Stimulated activated CD8-positive, alpha-beta memory T cell treated with anti-CD3 and anti-CD28 coated beads, Interleukin-15, amount 100 ng/mL, for 1 hour (primary cell): ENCODE results near the gene TEAD4.
"Not testable (repeated sequence)": the region's sequence is repeated elsewhere in the genome, so short reads cannot be mapped to it uniquely, and the experiment has no call there.

Source experiments
- DNase-seq: peaks from one replicate; pipeline ENCODE4 v3.0.0-alpha.2; 2020; ENCODE audit warnings: low read depth

The TEAD4 gene

DNA sequence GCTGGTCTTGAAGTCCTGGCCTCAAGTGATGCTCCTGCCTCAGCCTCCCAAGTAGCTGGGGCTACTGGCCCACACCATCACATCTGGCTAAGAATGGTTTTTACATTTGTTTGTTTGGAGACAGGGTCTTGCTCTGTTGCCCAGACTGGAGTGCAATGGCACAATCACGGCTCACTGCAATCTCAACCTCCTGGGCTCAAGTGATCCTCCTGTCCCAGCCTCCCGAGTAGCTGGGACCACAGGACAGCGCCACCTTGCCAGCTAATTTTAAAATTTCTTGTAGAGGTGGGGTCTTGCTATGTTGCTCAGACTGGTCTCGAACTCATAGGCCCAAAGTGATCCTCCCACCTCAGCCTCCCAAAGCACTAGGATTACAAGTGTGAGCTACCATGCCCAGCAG is 89.3 kb downstream of the TEAD4 start:
- no peak for DNase-seq

DNA sequence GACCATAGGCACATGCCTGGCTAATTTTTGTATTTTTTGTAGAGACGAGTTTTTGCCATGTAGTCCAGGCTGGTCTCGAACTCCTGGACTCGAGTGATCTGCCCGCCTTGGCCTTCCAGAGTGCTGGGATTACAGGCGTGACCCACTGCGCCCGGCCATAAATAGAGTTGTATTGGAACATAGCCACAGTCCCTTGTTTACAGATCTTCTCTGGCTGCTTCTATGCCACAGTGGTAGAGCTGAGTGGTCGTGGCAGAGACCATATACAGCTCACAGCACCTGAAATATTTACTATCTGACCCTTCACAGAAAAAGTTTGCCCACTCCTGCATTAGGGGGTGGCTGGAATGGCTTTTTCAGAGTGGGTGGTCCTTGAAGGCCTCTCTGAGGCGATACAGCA is 90.0 kb downstream of the TEAD4 start:
- DNase-seq = no peak

DNA sequence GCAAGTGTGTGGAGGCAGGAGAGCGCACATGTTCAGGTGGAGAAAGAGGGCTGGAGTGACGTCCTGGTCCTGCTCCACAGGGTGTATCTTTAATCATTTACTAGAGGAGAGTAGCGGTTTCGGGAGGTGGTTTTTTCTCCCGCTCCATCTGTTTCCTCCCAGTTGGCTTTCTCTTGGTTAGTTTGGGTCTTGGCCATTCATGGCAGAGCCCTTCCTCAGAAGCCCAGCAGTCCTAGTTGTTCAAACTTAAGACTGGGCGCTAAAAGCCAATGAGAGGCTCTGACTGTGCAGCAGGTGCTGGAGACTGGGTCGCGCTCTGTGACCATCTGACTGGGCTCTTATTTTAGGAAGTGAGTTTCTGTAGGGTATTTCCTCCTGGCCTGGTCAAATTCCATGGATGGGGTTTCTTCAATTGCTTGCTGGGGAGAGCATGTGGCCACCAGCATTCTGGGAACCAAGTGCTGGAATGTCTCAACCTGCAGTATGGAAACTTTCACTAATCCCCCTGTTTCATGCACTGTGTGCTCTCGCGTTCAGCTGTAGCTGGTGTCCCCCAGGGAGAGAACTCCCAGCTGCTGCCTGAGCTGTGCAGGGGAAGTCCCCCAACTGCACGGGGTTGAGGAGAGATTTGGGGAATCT is 90.5 kb downstream of the TEAD4 start:
- DNase-seq = no peak

DNA sequence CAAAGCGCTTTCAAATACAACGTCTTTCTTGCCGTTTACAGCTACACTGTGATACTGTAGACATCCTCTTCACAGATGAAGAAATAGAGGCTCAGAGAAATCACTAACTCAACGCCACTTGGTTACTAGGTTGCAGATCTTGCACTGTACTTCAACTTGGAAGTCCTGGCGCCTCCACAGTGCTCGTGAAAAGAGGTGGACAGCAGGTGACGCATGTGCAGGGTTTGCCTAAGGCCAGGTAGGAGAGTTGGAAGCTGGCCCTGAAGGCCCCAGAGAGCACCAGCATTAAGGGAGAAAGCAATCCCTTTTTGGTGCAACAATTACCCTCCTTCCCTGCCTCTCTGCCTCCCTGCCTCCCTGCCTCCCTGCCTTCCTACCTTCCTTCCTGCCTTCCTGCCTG is 95.2 kb downstream of the TEAD4 start:
- no peak for DNase-seq

DNA sequence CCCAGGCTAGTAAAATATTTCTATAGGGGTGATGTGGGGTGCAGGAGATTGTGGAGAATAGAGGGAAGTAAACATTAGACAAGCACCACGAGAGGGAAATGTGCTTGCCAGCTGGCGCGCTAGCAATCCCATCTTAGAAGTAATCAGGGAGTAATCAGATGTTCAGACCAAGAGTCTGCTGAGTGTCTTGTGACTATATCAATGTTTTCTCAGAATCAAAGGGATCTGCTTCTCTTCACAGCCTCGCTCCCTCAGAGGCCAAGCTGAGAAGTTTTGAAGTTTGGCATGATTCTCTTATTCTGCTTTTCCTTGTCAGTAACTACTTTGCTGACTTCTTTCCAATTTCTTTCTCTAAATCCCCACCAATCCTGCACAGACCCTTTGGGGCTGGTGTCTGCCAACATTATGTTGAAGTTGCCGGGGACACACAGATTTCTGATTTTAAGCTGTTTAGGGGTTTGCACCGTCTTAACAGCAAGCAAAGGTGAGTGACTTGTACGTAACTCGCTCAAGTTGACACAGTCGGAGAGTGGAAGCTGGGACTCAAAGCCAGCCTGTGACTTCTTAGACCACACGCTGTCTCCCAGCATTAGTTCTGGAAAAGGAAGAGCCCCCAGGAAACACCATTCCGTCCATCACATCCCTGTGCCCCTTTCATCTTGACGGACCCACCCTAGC is 96.0 kb downstream of the TEAD4 start:
- DNase-seq = no peak

DNA sequence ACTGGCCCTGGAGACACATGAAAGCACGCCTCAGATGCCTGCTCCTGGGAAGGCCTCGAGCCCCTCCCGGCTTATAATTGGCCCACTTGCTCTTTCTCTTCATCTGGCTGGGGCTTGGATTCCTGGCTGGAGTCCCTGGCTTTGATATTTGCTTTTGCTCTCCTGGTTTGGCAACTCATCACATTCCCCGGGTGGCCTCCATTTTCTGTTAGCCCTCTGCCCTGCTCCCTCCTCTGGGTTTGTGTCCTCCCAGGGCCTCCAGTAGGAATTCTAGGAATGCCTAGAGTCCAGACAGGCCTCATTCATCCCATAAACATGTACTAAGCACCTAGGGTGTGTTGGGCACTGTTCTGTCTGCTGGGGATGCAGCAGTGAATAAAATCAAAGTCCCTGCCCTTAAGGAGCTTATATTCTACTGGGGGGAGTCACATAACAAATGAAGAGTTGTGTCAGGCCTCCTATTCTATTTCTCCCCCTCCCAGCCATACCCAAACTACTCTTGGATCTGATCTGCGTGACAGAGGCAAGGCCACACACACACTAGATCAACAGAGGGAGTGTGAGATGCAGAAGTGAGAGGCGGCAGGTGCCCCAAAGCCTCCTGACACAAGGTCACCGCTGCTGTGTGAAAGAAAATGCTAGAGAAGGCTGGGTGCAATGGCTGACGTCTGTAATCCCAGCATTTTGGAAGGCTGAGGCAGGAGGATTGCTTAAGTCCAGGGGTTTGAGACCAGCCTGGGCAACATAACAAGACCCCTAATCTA is 96.7 kb downstream of the TEAD4 start:
- DNase-seq = no peak

DNA sequence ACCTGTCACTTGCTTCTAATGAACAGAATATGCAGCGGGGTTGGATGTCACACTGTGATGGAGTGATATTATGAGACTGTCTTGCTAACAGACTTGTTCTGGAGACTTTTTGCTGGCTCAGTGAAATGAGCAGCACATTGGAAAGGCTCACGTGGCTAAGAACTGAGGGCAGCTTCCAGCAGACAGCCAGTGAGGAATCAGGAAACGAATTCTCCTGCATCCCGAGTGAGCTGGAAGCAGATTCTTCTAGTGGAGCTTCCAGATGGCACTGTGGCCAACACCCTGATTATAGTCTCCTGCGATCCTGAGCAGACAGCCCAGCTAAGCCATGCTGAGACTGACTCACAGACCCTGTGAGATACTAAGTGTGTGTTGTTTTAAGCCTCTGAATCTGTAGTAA is 101.9 kb downstream of the TEAD4 start:
- no peak for DNase-seq

GRCh38 chr12:3061501-3062215 is 102.5 kb downstream of the TEAD4 start:
- no peak for DNase-seq

DNA sequence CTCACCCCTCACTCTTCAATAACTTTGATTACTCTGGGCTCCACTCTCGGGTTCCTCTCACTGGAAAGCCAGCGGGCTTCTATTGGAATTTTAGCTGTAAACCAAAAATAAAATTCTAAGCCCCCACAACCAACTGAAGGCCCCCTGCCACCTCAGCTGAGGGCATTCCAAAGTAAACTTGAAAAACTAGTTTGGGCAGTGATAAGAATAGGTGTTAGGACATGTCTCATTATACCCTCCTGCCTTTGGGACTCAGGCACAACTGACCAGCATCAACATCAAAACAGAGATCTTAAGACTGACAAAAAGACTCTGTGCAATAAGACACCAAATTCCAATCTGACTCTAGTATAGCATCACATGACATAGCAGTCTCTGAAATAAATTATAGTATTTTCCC is 106.1 kb downstream of the TEAD4 start:
- no peak for DNase-seq

- DNase-seq = not testable (repeated sequence)
Measured at GRCh38 chr12:3065846-3066245, 106.6 kb downstream of the TEAD4 start.

- no peak for DNase-seq
Measured at GRCh38 chr12:3069714-3070113, 110.5 kb downstream of the TEAD4 start.

DNA sequence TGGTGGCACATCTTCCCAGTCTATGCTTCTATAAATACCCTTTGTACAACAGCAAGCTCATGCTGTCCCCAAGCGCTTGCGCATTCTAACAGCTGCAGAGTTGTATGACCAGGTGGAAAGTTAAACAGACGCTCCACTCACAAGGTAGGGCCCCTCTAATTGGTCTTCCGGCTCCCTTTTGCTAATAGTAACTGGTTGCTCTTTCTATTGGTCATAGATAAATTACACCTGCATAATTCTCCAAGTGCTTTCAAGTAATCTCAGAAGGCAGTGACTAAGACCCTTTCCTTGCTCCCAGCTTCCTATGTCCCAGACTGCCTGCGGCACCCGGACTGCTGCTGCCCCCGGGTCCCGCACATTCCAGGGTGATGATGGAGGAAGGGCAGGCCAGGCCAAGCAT is 111.9 kb downstream of the TEAD4 start:
- DNase-seq = no peak

DNA sequence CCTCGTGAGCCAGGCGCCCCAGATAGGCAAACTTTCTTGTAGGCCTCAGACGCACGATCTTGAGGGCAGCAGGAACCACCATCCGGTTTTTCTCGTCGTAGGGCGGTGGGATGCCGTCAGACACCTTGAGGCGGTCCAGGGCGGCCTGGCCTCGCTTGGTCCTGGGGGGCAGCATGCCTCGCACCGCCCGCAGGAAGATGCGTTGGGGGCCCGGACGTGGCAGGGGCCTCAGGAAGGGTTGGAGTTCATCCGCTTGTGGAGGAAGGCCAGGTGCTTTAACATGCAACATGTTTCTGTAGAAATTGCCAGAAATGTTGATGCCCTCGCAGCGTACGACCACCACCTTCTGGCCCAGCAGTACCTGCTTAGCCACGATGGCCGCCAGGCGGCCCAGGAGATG is 112.5 kb downstream of the TEAD4 start:
- no peak for DNase-seq

- DNase-seq = peak; percentile 79
Measured at GRCh38 chr12:3073438-3074250, 114.4 kb downstream of the TEAD4 start.

DNA sequence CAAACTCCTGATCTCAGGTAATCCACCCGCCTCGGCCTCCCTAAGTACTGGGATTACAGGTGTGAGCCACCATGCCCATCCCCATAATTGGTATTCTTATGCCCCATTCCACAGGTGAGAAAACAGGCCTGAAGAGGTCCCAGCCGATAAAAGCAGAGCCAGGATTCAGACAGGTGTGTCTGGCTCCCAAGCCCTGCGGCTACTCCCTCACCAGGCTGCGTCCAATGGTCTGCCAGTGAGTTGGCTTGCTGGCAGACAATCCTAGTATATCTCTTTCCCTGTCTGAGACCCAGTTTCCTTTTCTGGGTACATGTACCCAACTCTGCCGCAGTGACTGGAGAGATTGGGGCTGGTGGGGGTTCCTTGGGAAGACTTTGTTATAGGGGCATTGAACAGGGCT is 116.1 kb downstream of the TEAD4 start:
- DNase-seq = no peak

GRCh38 chr12:3076730-3077571 is 117.8 kb downstream of the TEAD4 start, which contains the start of gene TSPAN9:
TSS of gene TSPAN9 (plus strand) at chr12:3077379. CDS start at chr12:3201194, 123,815 bp downstream.
- DNase-seq = peak; percentile 38

DNA sequence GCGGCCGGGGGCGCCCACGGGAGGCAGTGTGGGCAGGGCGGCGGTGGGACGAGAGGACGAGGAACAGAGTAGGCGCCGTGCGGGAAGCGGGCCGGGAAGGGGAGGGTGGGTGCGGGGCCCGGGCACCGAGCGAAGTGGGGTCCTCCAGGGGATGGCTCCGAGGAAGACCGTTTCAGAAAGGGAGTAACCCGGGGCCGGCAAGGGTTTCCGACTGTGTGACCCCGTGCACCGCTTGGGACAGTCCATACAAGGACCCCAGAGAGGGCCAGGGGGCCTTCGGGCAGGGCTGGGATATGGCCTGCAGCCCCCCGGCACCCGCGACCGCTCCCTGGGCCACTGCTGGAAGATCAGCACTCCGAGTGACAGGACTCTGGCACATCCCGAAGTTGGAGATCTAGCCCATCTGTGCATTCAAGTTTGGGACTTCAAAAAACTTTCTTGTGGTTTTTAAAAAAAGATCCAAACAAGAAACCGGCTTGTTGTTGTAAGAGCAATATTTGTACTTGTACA is 118.4 kb downstream of the TEAD4 start:
- no peak for DNase-seq

DNA sequence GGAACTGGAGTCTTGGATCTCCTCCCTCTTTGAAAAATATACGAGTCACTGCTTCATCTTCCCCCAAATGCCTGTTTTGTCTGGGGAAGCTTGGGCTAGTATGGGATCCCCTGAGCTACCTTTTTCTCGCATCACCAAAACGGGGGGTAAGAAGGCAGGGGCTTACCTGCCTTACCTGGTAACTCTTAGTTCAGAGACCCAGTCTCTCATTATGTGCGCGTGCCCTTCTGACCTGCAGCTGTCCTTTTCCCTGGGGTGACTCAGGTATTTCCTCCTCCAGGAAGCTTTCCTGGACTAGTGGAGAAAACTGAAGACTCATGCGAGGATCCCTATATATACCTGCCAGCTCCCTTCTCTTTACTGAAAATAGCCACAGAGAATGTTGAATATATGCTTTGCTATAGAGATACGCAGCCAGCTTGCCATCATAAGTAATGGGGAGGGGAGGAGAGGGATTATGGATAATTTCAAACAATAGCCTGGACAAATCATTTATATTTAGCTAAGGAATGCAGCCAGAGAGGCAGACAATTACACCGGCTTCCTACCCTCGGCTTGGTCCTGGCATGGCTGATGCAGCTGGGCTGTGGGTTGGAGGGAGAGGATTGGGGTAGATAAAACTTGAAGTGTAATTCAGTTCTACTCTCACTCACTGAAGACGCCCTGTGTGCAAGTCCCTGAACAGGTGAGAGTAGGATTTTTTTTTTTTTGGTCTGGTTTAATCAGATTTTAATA is 119.1 kb downstream of the TEAD4 start:
- no peak for DNase-seq

DNA sequence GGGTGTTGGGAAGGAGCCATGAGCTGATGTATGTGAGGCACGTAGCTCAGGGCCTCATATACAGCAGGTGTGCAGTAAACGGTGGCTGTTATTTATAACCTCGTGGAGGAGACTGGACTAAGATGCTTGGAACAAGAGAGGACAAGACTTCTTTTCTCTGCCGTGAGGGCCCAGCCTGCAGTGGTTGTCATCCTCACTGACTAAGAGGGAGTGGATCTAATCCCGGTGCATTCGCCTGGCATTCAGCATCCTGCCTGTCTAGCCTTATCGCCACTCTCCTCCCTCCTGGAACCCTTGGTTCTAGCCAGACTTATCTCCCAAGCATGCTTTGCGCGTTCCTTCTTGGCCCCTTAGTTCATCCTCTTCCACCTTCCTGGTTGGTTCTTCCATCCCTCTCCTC is 121.9 kb downstream of the TEAD4 start:
- no peak for DNase-seq

GRCh38 chr12:3081886-3082285 is 122.7 kb downstream of the TEAD4 start:
- DNase-seq = no peak
